ENCODE data around the gene SSR2.

The SSR2 gene

GRCh38 chr1:155973723-155974122 lies 47.0 kb downstream of the SSR2 start:
- H4K8ac ChIP-seq (ENCODE audit: low read length): no peak overlapping the region
- peaks cover 16 to 39% of the 10 kb centered on the region in 2 experiments for H3K36me3 ChIP-seq (ENCODE audit: control insufficient read depth in 1 of 2, insufficient read depth in 2 of 2, low read depth in 1 of 2, low read length in 2 of 2)
- no peaks in the 10 kb centered on the region for H3K27me3 ChIP-seq (ENCODE audit: control insufficient read depth in 1 of 2, insufficient read depth in 1 of 2, low read length in 2 of 2)
- no peak overlapping the region for H3K14ac ChIP-seq (ENCODE audit: low read length in 2 of 2)
- H3K27ac ChIP-seq (ENCODE audit: low read length, poor library complexity, severe bottlenecking): no peak overlapping the region
- DNase-seq: no peak
- H3K4me2 ChIP-seq (ENCODE audit: low read length, poor library complexity, severe bottlenecking): no peak overlapping the region
- no peak overlapping the region for H2BK5ac ChIP-seq (ENCODE audit: low read depth, low read length, poor library complexity, severe bottlenecking)
- no peak overlapping the region for H3K18ac ChIP-seq (ENCODE audit: low read depth in 1 of 2, low read length in 2 of 2)
- no peak overlapping the region for H3K23ac ChIP-seq (ENCODE audit: low read length in 2 of 2)
- peaks cover 3% of the 10 kb centered on the region for H3K79me1 ChIP-seq (replicated peaks; ENCODE audit: low read length, poor library complexity, severe bottlenecking)
- H2BK12ac ChIP-seq (ENCODE audit: low read length in 2 of 2): no peak overlapping the region
- no peaks in the 10 kb centered on the region for H3K9me3 ChIP-seq (ENCODE audit: control insufficient read depth, low read length)
- no peak overlapping the region for H2AFZ ChIP-seq (ENCODE audit: low read depth, low read length)
- 100% methylated on average over 2 of the region's 3 CpGs for WGBS
- no peak overlapping the region for H3K4me3 ChIP-seq (ENCODE audit: insufficient read depth in 1 of 2, low read depth in 1 of 2, low read length in 2 of 2)
- H3K9ac ChIP-seq (ENCODE audit: low read length): no peak overlapping the region
- peaks cover 51% of the 10 kb centered on the region for H3K4me1 ChIP-seq (ENCODE audit: control insufficient read depth, insufficient read depth, low read depth, low read length)
- H2BK120ac ChIP-seq (ENCODE audit: low read depth, low read length): no peak overlapping the region
- H2AK5ac ChIP-seq (ENCODE audit: low read length, severe bottlenecking): no peak overlapping the region
- peak overlapping the region; percentile 78 for H4K91ac ChIP-seq (ENCODE audit: low read length)
- no peak overlapping the region for H3K4ac ChIP-seq (ENCODE audit: low read depth in 1 of 2, low read length in 2 of 2)
- H2BK15ac ChIP-seq (ENCODE audit: low read depth, poor library complexity, severe bottlenecking): no peak overlapping the region

GRCh38 chr1:155971910-155972809 lies 48.6 kb downstream of the SSR2 start:
- no peak overlapping the region for H2AFZ ChIP-seq (ENCODE audit: low read depth, low read length)
- H3K9ac ChIP-seq (ENCODE audit: low read length): no peak overlapping the region
- H4K8ac ChIP-seq (ENCODE audit: low read length): no peak overlapping the region
- peak overlapping the region; percentile 12 for H2BK15ac ChIP-seq (ENCODE audit: low read depth, poor library complexity, severe bottlenecking)
- H3K23ac ChIP-seq (ENCODE audit: low read length in 2 of 2): no peak overlapping the region
- peak overlapping the region in 1 of 2 experiments; percentile 11 for H2BK12ac ChIP-seq (ENCODE audit: low read length in 2 of 2)
- H4K91ac ChIP-seq (ENCODE audit: low read length): peak overlapping the region; percentile 11
- H3K4me3 ChIP-seq (ENCODE audit: insufficient read depth in 1 of 2, low read depth in 1 of 2, low read length in 2 of 2): no peak overlapping the region
- H3K9me3 ChIP-seq (ENCODE audit: control insufficient read depth, low read length): no peaks in the 10 kb centered on the region
- H2BK120ac ChIP-seq (ENCODE audit: low read depth, low read length): no peak overlapping the region
- no peaks in the 10 kb centered on the region for H3K27me3 ChIP-seq (ENCODE audit: control insufficient read depth in 1 of 2, insufficient read depth in 1 of 2, low read length in 2 of 2)
- no peak for DNase-seq
- 91% methylated on average over 7 of the region's 9 CpGs for WGBS
- H3K4me2 ChIP-seq (ENCODE audit: low read length, poor library complexity, severe bottlenecking): no peak overlapping the region
- peaks cover 32 to 55% of the 10 kb centered on the region in 2 experiments for H3K36me3 ChIP-seq (ENCODE audit: control insufficient read depth in 1 of 2, insufficient read depth in 2 of 2, low read depth in 1 of 2, low read length in 2 of 2)
- peaks cover 57% of the 10 kb centered on the region for H3K4me1 ChIP-seq (ENCODE audit: control insufficient read depth, insufficient read depth, low read depth, low read length)
- peak overlapping the region in 1 of 2 experiments; percentile 66 for H3K4ac ChIP-seq (ENCODE audit: low read depth in 1 of 2, low read length in 2 of 2)
- no peak overlapping the region for H2BK5ac ChIP-seq (ENCODE audit: low read depth, low read length, poor library complexity, severe bottlenecking)
- no peak overlapping the region for H2AK5ac ChIP-seq (ENCODE audit: low read length, severe bottlenecking)
- H3K27ac ChIP-seq (ENCODE audit: low read length, poor library complexity, severe bottlenecking): no peak overlapping the region
- H3K79me1 ChIP-seq (replicated peaks; ENCODE audit: low read length, poor library complexity, severe bottlenecking): peaks cover 10% of the 10 kb centered on the region
- H3K18ac ChIP-seq (ENCODE audit: low read depth in 1 of 2, low read length in 2 of 2): peak overlapping the region in 1 of 2 experiments; percentile 48
- peak overlapping the region in 1 of 2 experiments; percentile 96 for H3K14ac ChIP-seq (ENCODE audit: low read length in 2 of 2)

GRCh38 chr1:155970531-155971167 lies 50.1 kb downstream of the SSR2 start:
- Histone ChIP-seq H4K8ac (ENCODE audit: low read length) (peak overlapping the region; percentile 27), H4K91ac (ENCODE audit: low read length) (peak overlapping the region; percentile 6), H3K4me2 (ENCODE audit: low read length, poor library complexity, severe bottlenecking) (no peak overlapping the region), H2AFZ (ENCODE audit: low read depth, low read length) (no peak overlapping the region), H2BK15ac (ENCODE audit: low read depth, poor library complexity, severe bottlenecking) (peak overlapping the region; percentile 79), H3K4me3 (ENCODE audit: insufficient read depth in 1 of 2, low read depth in 1 of 2, low read length in 2 of 2) (peak overlapping the region in 1 of 2 experiments; percentile 37), H3K9me3 (ENCODE audit: control insufficient read depth, low read length) (no peaks in the 10 kb centered on the region), H2BK120ac (ENCODE audit: low read depth, low read length) (peak overlapping the region; percentile 27), H3K9ac (ENCODE audit: low read length) (peak overlapping the region; percentile 73), H2AK5ac (ENCODE audit: low read length, severe bottlenecking) (peak overlapping the region; percentile 62), H3K27me3 (ENCODE audit: control insufficient read depth in 1 of 2, insufficient read depth in 1 of 2, low read length in 2 of 2) (no peaks in the 10 kb centered on the region), H3K36me3 (ENCODE audit: control insufficient read depth in 1 of 2, insufficient read depth in 2 of 2, low read depth in 1 of 2, low read length in 2 of 2) (peaks cover 47 to 70% of the 10 kb centered on the region in 2 experiments), H3K79me1 (replicated peaks; ENCODE audit: low read length, poor library complexity, severe bottlenecking) (peaks cover 18% of the 10 kb centered on the region), H3K4ac (ENCODE audit: low read depth in 1 of 2, low read length in 2 of 2) (peak overlapping the region in 1 of 2 experiments; percentile 65), H3K23ac (ENCODE audit: low read length in 2 of 2) (no peak overlapping the region), H3K18ac (ENCODE audit: low read depth in 1 of 2, low read length in 2 of 2) (peak overlapping the region; percentile 78 to 89), H3K14ac (ENCODE audit: low read length in 2 of 2) (no peak overlapping the region), H3K27ac (ENCODE audit: low read length, poor library complexity, severe bottlenecking) (peak overlapping the region; percentile 49), H2BK5ac (ENCODE audit: low read depth, low read length, poor library complexity, severe bottlenecking) (no peak overlapping the region), H3K4me1 (ENCODE audit: control insufficient read depth, insufficient read depth, low read depth, low read length) (peaks cover 53% of the 10 kb centered on the region), H2BK12ac (ENCODE audit: low read length in 2 of 2) (peak overlapping the region; percentile 35 to 72)
- WGBS: 21% methylated on average over 11 of the region's 11 CpGs
- DNase-seq: peak; percentile 89

GRCh38 chr1:155969377-155969791 lies 51.4 kb downstream of the SSR2 start:
- H2AFZ ChIP-seq (ENCODE audit: low read depth, low read length): no peak overlapping the region
- no peaks in the 10 kb centered on the region for H3K9me3 ChIP-seq (ENCODE audit: control insufficient read depth, low read length)
- peak overlapping the region in 1 of 2 experiments; percentile 37 for H3K4ac ChIP-seq (ENCODE audit: low read depth in 1 of 2, low read length in 2 of 2)
- peak overlapping the region; percentile 87 for H2AK5ac ChIP-seq (ENCODE audit: low read length, severe bottlenecking)
- H4K8ac ChIP-seq (ENCODE audit: low read length): peak overlapping the region; percentile 27
- no peak overlapping the region for H3K27ac ChIP-seq (ENCODE audit: low read length, poor library complexity, severe bottlenecking)
- peak overlapping the region in 1 of 2 experiments; percentile 5 for H3K18ac ChIP-seq (ENCODE audit: low read depth in 1 of 2, low read length in 2 of 2)
- 96% methylated on average over 7 of the region's 9 CpGs for WGBS
- no peak overlapping the region for H3K23ac ChIP-seq (ENCODE audit: low read length in 2 of 2)
- peak overlapping the region; percentile 71 for H4K91ac ChIP-seq (ENCODE audit: low read length)
- DNase-seq: no peak
- H3K4me1 ChIP-seq (ENCODE audit: control insufficient read depth, insufficient read depth, low read depth, low read length): peaks cover 41% of the 10 kb centered on the region
- H2BK12ac ChIP-seq (ENCODE audit: low read length in 2 of 2): peak overlapping the region in 1 of 2 experiments; percentile 14
- peaks cover 60 to 81% of the 10 kb centered on the region in 2 experiments for H3K36me3 ChIP-seq (ENCODE audit: control insufficient read depth in 1 of 2, insufficient read depth in 2 of 2, low read depth in 1 of 2, low read length in 2 of 2)
- H3K27me3 ChIP-seq (ENCODE audit: control insufficient read depth in 1 of 2, insufficient read depth in 1 of 2, low read length in 2 of 2): no peaks in the 10 kb centered on the region
- no peak overlapping the region for H2BK120ac ChIP-seq (ENCODE audit: low read depth, low read length)
- H3K14ac ChIP-seq (ENCODE audit: low read length in 2 of 2): no peak overlapping the region
- no peak overlapping the region for H3K4me3 ChIP-seq (ENCODE audit: insufficient read depth in 1 of 2, low read depth in 1 of 2, low read length in 2 of 2)
- H3K79me1 ChIP-seq (replicated peaks; ENCODE audit: low read length, poor library complexity, severe bottlenecking): peaks cover 20% of the 10 kb centered on the region
- peak overlapping the region; percentile 73 for H3K9ac ChIP-seq (ENCODE audit: low read length)
- H2BK5ac ChIP-seq (ENCODE audit: low read depth, low read length, poor library complexity, severe bottlenecking): no peak overlapping the region
- no peak overlapping the region for H2BK15ac ChIP-seq (ENCODE audit: low read depth, poor library complexity, severe bottlenecking)
- H3K4me2 ChIP-seq (ENCODE audit: low read length, poor library complexity, severe bottlenecking): no peak overlapping the region

Measured in mesenchymal stem cell (in vitro differentiated cells and primary cell).